ENCODE data around the gene EYA2.

EYA2 gene

GRCh38 chr20:47215653-47216397, 321.2 kb downstream of the EYA2 start:
- Mint-ChIP-seq H3K27me3 (ENCODE audit: low read depth) (no peaks in the 10 kb centered on the region), H3K4me1 (no peaks in the 10 kb centered on the region), H3K9me3 (no peaks in the 10 kb centered on the region), H3K36me3 (ENCODE audit: low read depth) (peaks cover 47% of the 10 kb centered on the region), H3K4me3 (no peak overlapping the region), H3K27ac (no peak overlapping the region)
- TF ChIP-seq CTCF (IDR thresholded peaks at IDR 0.05; ENCODE audit: unreplicated experiment in 3 of 3) = no peak

GRCh38 chr20:47216819-47217410, 322.3 kb downstream of the EYA2 start:
- H3K4me3 Mint-ChIP-seq = no peak overlapping the region
- H3K36me3 Mint-ChIP-seq (ENCODE audit: low read depth) = peaks cover 55% of the 10 kb centered on the region
- no peaks in the 10 kb centered on the region for H3K27me3 Mint-ChIP-seq (ENCODE audit: low read depth)
- no peaks in the 10 kb centered on the region for H3K4me1 Mint-ChIP-seq
- H3K9me3 Mint-ChIP-seq = no peaks in the 10 kb centered on the region
- peak overlapping the region in 1 of 3 experiments; percentile 56 for H3K27ac Mint-ChIP-seq
- TF ChIP-seq CTCF (IDR thresholded peaks at IDR 0.05; ENCODE audit: unreplicated experiment in 3 of 3) = no peak

- TF ChIP-seq CTCF (IDR thresholded peaks at IDR 0.05; ENCODE audit: unreplicated experiment in 3 of 3) = no peak
- H3K27me3 Mint-ChIP-seq (ENCODE audit: low read depth) = no peaks in the 10 kb centered on the region
- no peaks in the 10 kb centered on the region for H3K9me3 Mint-ChIP-seq
- peaks cover 64% of the 10 kb centered on the region for H3K36me3 Mint-ChIP-seq (ENCODE audit: low read depth)
- H3K4me1 Mint-ChIP-seq = no peaks in the 10 kb centered on the region
- H3K27ac Mint-ChIP-seq = peak overlapping the region in 1 of 3 experiments; percentile 1
- no peak overlapping the region for H3K4me3 Mint-ChIP-seq
These were observed 323.1 kb downstream of the EYA2 start for GRCh38 chr20:47217482-47218446.

GRCh38 chr20:47220161-47220582, 325.5 kb downstream of the EYA2 start:
- peaks cover 78% of the 10 kb centered on the region for H3K36me3 Mint-ChIP-seq (ENCODE audit: low read depth)
- H3K4me1 Mint-ChIP-seq = no peaks in the 10 kb centered on the region
- no peak overlapping the region for H3K4me3 Mint-ChIP-seq
- no peaks in the 10 kb centered on the region for H3K27me3 Mint-ChIP-seq (ENCODE audit: low read depth)
- TF ChIP-seq CTCF (IDR thresholded peaks at IDR 0.05; ENCODE audit: unreplicated experiment in 3 of 3) = peak; percentile 32 to 49 (median 47)
- no peak overlapping the region for H3K27ac Mint-ChIP-seq
- H3K9me3 Mint-ChIP-seq = no peaks in the 10 kb centered on the region

DNA sequence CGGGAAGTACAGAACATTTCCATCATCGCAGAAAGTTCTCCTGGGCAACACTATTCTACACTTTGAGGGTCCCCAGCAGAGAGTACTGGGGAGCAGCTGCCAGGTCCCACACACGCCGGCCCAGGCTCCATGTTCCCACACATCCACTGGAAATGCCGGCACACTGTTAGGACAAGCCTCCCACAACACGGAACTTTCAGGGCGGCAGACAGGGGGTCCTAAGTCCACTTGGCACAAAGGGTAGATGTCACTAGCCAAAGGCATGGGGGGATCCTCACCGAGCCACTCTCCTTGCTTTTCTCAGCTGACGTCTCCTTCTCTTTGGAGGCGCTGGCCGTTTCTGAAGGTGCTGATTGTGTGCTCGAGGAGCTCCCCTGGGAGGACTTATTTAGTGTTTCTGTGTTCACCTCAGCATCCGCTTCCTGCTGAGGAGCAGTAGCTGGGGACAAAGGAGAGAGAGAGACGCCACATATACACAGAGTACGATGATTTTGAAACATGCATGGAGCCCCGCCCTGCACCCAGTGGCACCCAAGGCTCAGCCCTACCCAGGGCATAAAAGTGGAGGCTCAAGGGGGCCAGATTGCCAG, 326.5 kb downstream of the EYA2 start:
- Mint-ChIP-seq H3K27me3 (ENCODE audit: low read depth) (no peaks in the 10 kb centered on the region), H3K36me3 (ENCODE audit: low read depth) (peaks cover 74% of the 10 kb centered on the region), H3K9me3 (no peaks in the 10 kb centered on the region), H3K4me1 (no peaks in the 10 kb centered on the region), H3K4me3 (no peak overlapping the region), H3K27ac (no peak overlapping the region)
- no peak for TF ChIP-seq CTCF (IDR thresholded peaks at IDR 0.05; ENCODE audit: unreplicated experiment in 3 of 3)

Data from nephron (organoid).